22Rv1 (cell line): ENCODE data around the gene ACE.

Source experiments
- CTCF ChIP-seq: fragments of 450-650 bp; IDR thresholded peaks from 2 replicates; pipeline ENCODE4 v1.5.1; 2017; ENCODE audit warnings: mild to moderate bottlenecking
- ZFX ChIP-seq: fragments of 450-650 bp; IDR thresholded peaks from 2 replicates; pipeline ENCODE4 v1.6.1; 2017; ENCODE audit warnings: antibody characterized with exemption, borderline replicate concordance

- TF ChIP-seq CTCF: no peak
- TF ChIP-seq ZFX: no peak
Measured at GRCh38 chr17:63438092-63439051, 38.5 kb upstream of the ACE start.
